ENCODE results near the gene RHOG.
A peak's percentile ranks its signal among the peaks of the same experiment; 100 is the strongest.

DNA sequence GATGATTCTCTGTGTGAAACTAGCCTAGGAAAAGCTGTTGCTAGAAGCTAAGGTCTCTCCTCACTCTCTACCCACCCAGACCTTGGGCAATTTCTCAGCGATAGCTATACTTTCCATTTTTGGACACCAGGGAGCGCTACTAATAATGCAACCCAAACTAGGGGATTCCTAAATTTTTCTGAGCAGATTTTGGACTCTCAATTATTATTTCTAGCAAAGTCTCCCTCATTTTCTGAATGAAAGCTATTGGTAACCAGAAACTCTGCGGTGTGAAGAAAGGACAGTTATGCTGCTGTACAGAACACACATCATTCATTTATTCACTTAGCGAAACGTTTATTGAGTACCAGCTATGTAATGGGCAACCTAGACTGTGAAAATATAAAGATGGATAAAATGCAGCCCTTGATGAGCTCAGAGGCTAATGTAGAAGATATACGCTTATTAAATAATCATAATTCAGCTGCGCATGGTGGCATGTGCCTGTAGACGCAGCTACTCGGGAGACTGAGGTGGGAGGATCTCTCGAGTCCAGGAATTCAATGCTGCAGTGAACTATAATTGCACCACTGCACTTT, 8.6 kb upstream of the RHOG start:
- TF ChIP-seq, protein P1, sequence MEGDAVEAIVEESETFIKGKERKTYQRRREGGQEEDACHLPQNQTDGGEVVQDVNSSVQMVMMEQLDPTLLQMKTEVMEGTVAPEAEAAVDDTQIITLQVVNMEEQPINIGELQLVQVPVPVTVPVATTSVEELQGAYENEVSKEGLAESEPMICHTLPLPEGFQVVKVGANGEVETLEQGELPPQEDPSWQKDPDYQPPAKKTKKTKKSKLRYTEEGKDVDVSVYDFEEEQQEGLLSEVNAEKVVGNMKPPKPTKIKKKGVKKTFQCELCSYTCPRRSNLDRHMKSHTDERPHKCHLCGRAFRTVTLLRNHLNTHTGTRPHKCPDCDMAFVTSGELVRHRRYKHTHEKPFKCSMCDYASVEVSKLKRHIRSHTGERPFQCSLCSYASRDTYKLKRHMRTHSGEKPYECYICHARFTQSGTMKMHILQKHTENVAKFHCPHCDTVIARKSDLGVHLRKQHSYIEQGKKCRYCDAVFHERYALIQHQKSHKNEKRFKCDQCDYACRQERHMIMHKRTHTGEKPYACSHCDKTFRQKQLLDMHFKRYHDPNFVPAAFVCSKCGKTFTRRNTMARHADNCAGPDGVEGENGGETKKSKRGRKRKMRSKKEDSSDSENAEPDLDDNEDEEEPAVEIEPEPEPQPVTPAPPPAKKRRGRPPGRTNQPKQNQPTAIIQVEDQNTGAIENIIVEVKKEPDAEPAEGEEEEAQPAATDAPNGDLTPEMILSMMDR (IDR thresholded peaks at IDR 0.05), result peak; percentile 16 to 74 (median 68)
- peak; percentile 22 for TF ChIP-seq POLR2AphosphoS5 (IDR thresholded peaks at IDR 0.05)
- no peak for TF ChIP-seq POLR2A (IDR thresholded peaks at IDR 0.05)
